ENCODE measurements around the gene OR10V1.

The OR10V1 gene

GRCh38 chr11:59669611-59670009, 44.0 kb downstream of the OR10V1 start:
- Histone ChIP-seq H3K9ac (ENCODE audit: low read depth, low read length, poor library complexity) (peak overlapping the region; percentile 90), H3K36me3 (replicated peaks in 1 of 2; ENCODE audit: control insufficient read depth in 2 of 2, insufficient read depth in 2 of 2, low read length in 2 of 2) (peaks cover 2 to 29% of the 10 kb centered on the region in 2 donors), H3K18ac (ENCODE audit: low read length) (peak overlapping the region; percentile 91), H4K91ac (ENCODE audit: low read depth, low read length, poor library complexity) (no peak overlapping the region), H2BK12ac (ENCODE audit: low read length) (no peak overlapping the region), H2BK15ac (ENCODE audit: low read length) (no peak overlapping the region), H3K23ac (ENCODE audit: low read depth, low read length, poor library complexity) (no peak overlapping the region), H2BK120ac (ENCODE audit: low read depth, low read length) (no peak overlapping the region), H3K27ac (replicated peaks; ENCODE audit: low read length) (peak overlapping the region; percentile 99), H3K9me3 (replicated peaks in 1 of 2; ENCODE audit: control insufficient read depth in 2 of 2, insufficient read depth in 1 of 2, low read depth in 1 of 2, low read length in 2 of 2) (no peaks in the 10 kb centered on the region), H3K4me1 (ENCODE audit: control insufficient read depth in 2 of 2, insufficient read depth in 1 of 2, low read depth in 1 of 2, low read length in 2 of 2) (peaks cover 5 to 10% of the 10 kb centered on the region in 2 donors), H2AK5ac (ENCODE audit: low read depth, low read length) (peak overlapping the region; percentile 9), H4K8ac (ENCODE audit: low read depth, low read length) (no peak overlapping the region), H3K14ac (ENCODE audit: low read length) (no peak overlapping the region), H3K27me3 (ENCODE audit: control insufficient read depth in 3 of 3, insufficient read depth in 3 of 3, low read depth in 1 of 3, low read length in 3 of 3) (no peaks in the 10 kb centered on the region), H2BK5ac (ENCODE audit: low read length) (peak overlapping the region; percentile 76), H3K4ac (ENCODE audit: low read length) (no peak overlapping the region), H3K4me3 (ENCODE audit: low read length in 2 of 2) (peak overlapping the region; percentile 81 to 91), H3K79me1 (ENCODE audit: low read depth, low read length) (peaks cover 2% of the 10 kb centered on the region), H3K4me2 (ENCODE audit: insufficient read depth, low read length, poor library complexity, severe bottlenecking) (peak overlapping the region; percentile 94), H2AFZ (ENCODE audit: low read length) (peak overlapping the region; percentile 95)
- WGBS, 2 donors (ENCODE audit: extremely low coverage in 2 of 2, insufficient read length in 2 of 2, insufficient replicate concordance in 1 of 2) = no CpG with 5 or more reads among the region's 22 CpGs
- DNase-seq (ENCODE audit: low spot score) = no peak

GRCh38 chr11:59668950-59669610, 44.6 kb downstream of the OR10V1 start, which contains the start of gene PATL1:
PATL1 (minus strand) TSS chr11:59669037; CDS start chr11:59668895, 142 bp downstream.
- peaks cover 5 to 10% of the 10 kb centered on the region in 2 donors for H3K4me1 ChIP-seq (ENCODE audit: control insufficient read depth in 2 of 2, insufficient read depth in 1 of 2, low read depth in 1 of 2, low read length in 2 of 2)
- H3K27me3 ChIP-seq (ENCODE audit: control insufficient read depth in 3 of 3, insufficient read depth in 3 of 3, low read depth in 1 of 3, low read length in 3 of 3) = no peaks in the 10 kb centered on the region
- peak within 1 kb of the TSS; percentile 90 for H3K9ac ChIP-seq (ENCODE audit: low read depth, low read length, poor library complexity)
- H4K8ac ChIP-seq (ENCODE audit: low read depth, low read length) = no peak within 1 kb of the TSS
- peaks cover 2 to 34% of the 10 kb centered on the region in 2 donors for H3K36me3 ChIP-seq (replicated peaks in 1 of 2; ENCODE audit: control insufficient read depth in 2 of 2, insufficient read depth in 2 of 2, low read length in 2 of 2)
- H3K4me2 ChIP-seq (ENCODE audit: insufficient read depth, low read length, poor library complexity, severe bottlenecking) = peak within 1 kb of the TSS; percentile 94
- peak within 1 kb of the TSS; percentile 81 to 98 for H3K4me3 ChIP-seq (ENCODE audit: low read length in 2 of 2)
- no peak within 1 kb of the TSS for H2BK120ac ChIP-seq (ENCODE audit: low read depth, low read length)
- peak within 1 kb of the TSS; percentile 35 for H2BK15ac ChIP-seq (ENCODE audit: low read length)
- WGBS, 2 donors (ENCODE audit: extremely low coverage in 2 of 2, insufficient read length in 2 of 2, insufficient replicate concordance in 1 of 2) = no CpG with 5 or more reads among the region's 68 CpGs
- H3K79me1 ChIP-seq (ENCODE audit: low read depth, low read length) = peaks cover 2% of the 10 kb centered on the region
- H4K91ac ChIP-seq (ENCODE audit: low read depth, low read length, poor library complexity) = no peak within 1 kb of the TSS
- H2BK5ac ChIP-seq (ENCODE audit: low read length) = peak within 1 kb of the TSS; percentile 76
- H2AK5ac ChIP-seq (ENCODE audit: low read depth, low read length) = peak within 1 kb of the TSS; percentile 9
- H2BK12ac ChIP-seq (ENCODE audit: low read length) = no peak within 1 kb of the TSS
- peak within 1 kb of the TSS; percentile 95 for H2AFZ ChIP-seq (ENCODE audit: low read length)
- H3K27ac ChIP-seq (replicated peaks; ENCODE audit: low read length) = peak within 1 kb of the TSS; percentile 99
- peak within 1 kb of the TSS; percentile 28 for H3K14ac ChIP-seq (ENCODE audit: low read length)
- H3K23ac ChIP-seq (ENCODE audit: low read depth, low read length, poor library complexity) = peak within 1 kb of the TSS; percentile 61
- no peak within 1 kb of the TSS for H3K4ac ChIP-seq (ENCODE audit: low read length)
- peak within 1 kb of the TSS; percentile 95 for H3K18ac ChIP-seq (ENCODE audit: low read length)
- H3K9me3 ChIP-seq (replicated peaks in 1 of 2; ENCODE audit: control insufficient read depth in 2 of 2, insufficient read depth in 1 of 2, low read depth in 1 of 2, low read length in 2 of 2) = no peaks in the 10 kb centered on the region
- DNase-seq (ENCODE audit: low spot score) = peak; percentile 97

GRCh38 chr11:59668188-59668949, 45.3 kb downstream of the OR10V1 start:
- Histone ChIP-seq H2AFZ (ENCODE audit: low read length) (peak overlapping the region; percentile 94), H3K27ac (replicated peaks; ENCODE audit: low read length) (peak overlapping the region; percentile 84), H3K4me1 (ENCODE audit: control insufficient read depth in 2 of 2, insufficient read depth in 1 of 2, low read depth in 1 of 2, low read length in 2 of 2) (peaks cover 5 to 10% of the 10 kb centered on the region in 2 donors), H3K4me3 (ENCODE audit: low read length in 2 of 2) (peak overlapping the region; percentile 81 to 98), H4K91ac (ENCODE audit: low read depth, low read length, poor library complexity) (no peak overlapping the region), H3K9ac (ENCODE audit: low read depth, low read length, poor library complexity) (peak overlapping the region; percentile 85), H3K23ac (ENCODE audit: low read depth, low read length, poor library complexity) (peak overlapping the region; percentile 61), H2BK5ac (ENCODE audit: low read length) (no peak overlapping the region), H3K79me1 (ENCODE audit: low read depth, low read length) (peaks cover 2% of the 10 kb centered on the region), H3K27me3 (ENCODE audit: control insufficient read depth in 3 of 3, insufficient read depth in 3 of 3, low read depth in 1 of 3, low read length in 3 of 3) (no peaks in the 10 kb centered on the region), H2AK5ac (ENCODE audit: low read depth, low read length) (no peak overlapping the region), H4K8ac (ENCODE audit: low read depth, low read length) (no peak overlapping the region), H3K14ac (ENCODE audit: low read length) (peak overlapping the region; percentile 28), H3K4ac (ENCODE audit: low read length) (no peak overlapping the region), H3K36me3 (replicated peaks in 1 of 2; ENCODE audit: control insufficient read depth in 2 of 2, insufficient read depth in 2 of 2, low read length in 2 of 2) (peaks cover 2 to 41% of the 10 kb centered on the region in 2 donors), H2BK15ac (ENCODE audit: low read length) (peak overlapping the region; percentile 35), H2BK12ac (ENCODE audit: low read length) (no peak overlapping the region), H3K18ac (ENCODE audit: low read length) (peak overlapping the region; percentile 93), H3K9me3 (replicated peaks in 1 of 2; ENCODE audit: control insufficient read depth in 2 of 2, insufficient read depth in 1 of 2, low read depth in 1 of 2, low read length in 2 of 2) (no peaks in the 10 kb centered on the region), H3K4me2 (ENCODE audit: insufficient read depth, low read length, poor library complexity, severe bottlenecking) (peak overlapping the region; percentile 71), H2BK120ac (ENCODE audit: low read depth, low read length) (no peak overlapping the region)
- peak; percentile 78 for DNase-seq (ENCODE audit: low spot score)
- WGBS, 2 donors (ENCODE audit: extremely low coverage in 2 of 2, insufficient read length in 2 of 2, insufficient replicate concordance in 1 of 2) = no CpG with 5 or more reads among the region's 39 CpGs

- H2BK5ac ChIP-seq (ENCODE audit: low read length) = no peak overlapping the region
- no peak overlapping the region for H3K23ac ChIP-seq (ENCODE audit: low read depth, low read length, poor library complexity)
- peak overlapping the region; percentile 71 for H3K4me2 ChIP-seq (ENCODE audit: insufficient read depth, low read length, poor library complexity, severe bottlenecking)
- H3K27me3 ChIP-seq (ENCODE audit: control insufficient read depth in 3 of 3, insufficient read depth in 3 of 3, low read depth in 1 of 3, low read length in 3 of 3) = no peaks in the 10 kb centered on the region
- H3K36me3 ChIP-seq (replicated peaks in 1 of 2; ENCODE audit: control insufficient read depth in 2 of 2, insufficient read depth in 2 of 2, low read length in 2 of 2) = peaks cover 2 to 47% of the 10 kb centered on the region in 2 donors
- no peak overlapping the region for H2BK12ac ChIP-seq (ENCODE audit: low read length)
- no peak overlapping the region for H2AK5ac ChIP-seq (ENCODE audit: low read depth, low read length)
- no peak overlapping the region for H4K8ac ChIP-seq (ENCODE audit: low read depth, low read length)
- no peak for DNase-seq (ENCODE audit: low spot score)
- peaks cover 5 to 10% of the 10 kb centered on the region in 2 donors for H3K4me1 ChIP-seq (ENCODE audit: control insufficient read depth in 2 of 2, insufficient read depth in 1 of 2, low read depth in 1 of 2, low read length in 2 of 2)
- H3K79me1 ChIP-seq (ENCODE audit: low read depth, low read length) = peaks cover 2% of the 10 kb centered on the region
- WGBS, 2 donors (ENCODE audit: extremely low coverage in 2 of 2, insufficient read length in 2 of 2, insufficient replicate concordance in 1 of 2) = 100% methylated on average over 1 of the region's 3 CpGs; no CpG with 5 or more reads in 1 of the 2 donors
- no peak overlapping the region for H3K18ac ChIP-seq (ENCODE audit: low read length)
- no peak overlapping the region for H2AFZ ChIP-seq (ENCODE audit: low read length)
- H3K4ac ChIP-seq (ENCODE audit: low read length) = no peak overlapping the region
- H3K27ac ChIP-seq (replicated peaks; ENCODE audit: low read length) = no peak overlapping the region
- no peak overlapping the region for H4K91ac ChIP-seq (ENCODE audit: low read depth, low read length, poor library complexity)
- no peaks in the 10 kb centered on the region for H3K9me3 ChIP-seq (replicated peaks in 1 of 2; ENCODE audit: control insufficient read depth in 2 of 2, insufficient read depth in 1 of 2, low read depth in 1 of 2, low read length in 2 of 2)
- H3K4me3 ChIP-seq (ENCODE audit: low read length in 2 of 2) = peak overlapping the region; percentile 81 to 98
- no peak overlapping the region for H2BK15ac ChIP-seq (ENCODE audit: low read length)
- no peak overlapping the region for H3K14ac ChIP-seq (ENCODE audit: low read length)
- H2BK120ac ChIP-seq (ENCODE audit: low read depth, low read length) = no peak overlapping the region
- H3K9ac ChIP-seq (ENCODE audit: low read depth, low read length, poor library complexity) = no peak overlapping the region
Measured at GRCh38 chr11:59667812-59668187, 45.8 kb downstream of the OR10V1 start.
